ENCODE measurements around the gene B3GALT6. TPM values are rescaled to one million over a fixed set of nuclear protein-coding genes. Genes with fewer than 3 reads are reported as not detected.

B3GALT6 gene
- polyA plus RNA-seq, 3 donors = 1.9 to 8.8 (median 7.2) TPM

DNA sequence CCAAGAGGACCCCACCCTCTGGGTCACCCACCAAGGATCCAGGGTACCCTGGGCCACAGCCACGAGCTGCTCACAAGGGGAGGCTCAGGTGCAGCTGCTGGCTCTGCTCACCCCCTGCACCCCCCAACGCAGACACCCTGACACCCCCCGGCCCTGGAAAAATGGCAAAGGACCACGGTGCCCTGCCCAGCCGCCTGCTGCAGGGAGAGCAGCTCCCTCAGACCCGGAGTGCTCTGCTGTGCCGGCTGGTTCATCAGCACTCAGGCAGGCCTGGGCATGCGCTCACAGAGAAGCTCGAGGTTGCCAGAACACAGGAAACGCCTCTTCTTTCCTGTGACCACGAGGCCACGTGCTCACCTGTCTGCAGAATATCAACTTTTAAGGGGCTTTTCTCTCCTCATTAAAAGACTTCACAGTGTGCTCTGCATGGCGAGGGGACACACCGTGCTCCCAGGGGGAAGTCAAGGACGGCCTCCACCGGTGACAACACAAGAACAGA lies 18.8 kb downstream of the B3GALT6 start:
- peaks cover 0 to 16% of the 10 kb centered on the region in 2 donors for H3K27me3 ChIP-seq (ENCODE audit: control insufficient read depth in 2 of 2, insufficient read depth in 2 of 2, low read length in 2 of 2)
- intact Hi-C loops (cut with micrococcal nuclease) = no loop called here
- H3K9ac ChIP-seq (ENCODE audit: insufficient read depth, low read length, poor library complexity, severe bottlenecking) = no peak overlapping the region
- Mint-ChIP-seq H3K9me3 (no peaks in the 10 kb centered on the region), H3K4me3 (no peak overlapping the region), H3K27me3 (ENCODE audit: low read depth in 3 of 3) (peaks cover 14 to 23% (median 15%) of the 10 kb centered on the region in 3 donors), H3K36me3 (peaks cover 25 to 39% of the 10 kb centered on the region in 2 donors), H3K27ac (no peak overlapping the region), H3K4me1 (no peaks in the 10 kb centered on the region)
- no peak overlapping the region for H3K4me3 ChIP-seq (replicated peaks in 1 of 3; ENCODE audit: low read depth in 2 of 3, low read length in 3 of 3)
- no peak for DNase-seq
- no peaks in the 10 kb centered on the region for H3K4me1 ChIP-seq (ENCODE audit: control insufficient read depth in 1 of 2, insufficient read depth in 2 of 2, low read length in 2 of 2)
- peaks cover 44% of the 10 kb centered on the region for H4K20me1 ChIP-seq (ENCODE audit: insufficient read depth, low read length)
- no peak overlapping the region for H3K27ac ChIP-seq (ENCODE audit: low read depth in 1 of 2, low read length in 2 of 2)
- H3K79me2 ChIP-seq (ENCODE audit: insufficient read depth, low read length) = no peaks in the 10 kb centered on the region
- 83% methylated on average over 16 of the region's 16 CpGs for WGBS (ENCODE audit: insufficient coverage)
- no peaks in the 10 kb centered on the region for H3K9me3 ChIP-seq (replicated peaks in 1 of 2; ENCODE audit: control insufficient read depth in 1 of 2, insufficient read depth in 1 of 2, low read length in 2 of 2)
- TF ChIP-seq, protein P1, sequence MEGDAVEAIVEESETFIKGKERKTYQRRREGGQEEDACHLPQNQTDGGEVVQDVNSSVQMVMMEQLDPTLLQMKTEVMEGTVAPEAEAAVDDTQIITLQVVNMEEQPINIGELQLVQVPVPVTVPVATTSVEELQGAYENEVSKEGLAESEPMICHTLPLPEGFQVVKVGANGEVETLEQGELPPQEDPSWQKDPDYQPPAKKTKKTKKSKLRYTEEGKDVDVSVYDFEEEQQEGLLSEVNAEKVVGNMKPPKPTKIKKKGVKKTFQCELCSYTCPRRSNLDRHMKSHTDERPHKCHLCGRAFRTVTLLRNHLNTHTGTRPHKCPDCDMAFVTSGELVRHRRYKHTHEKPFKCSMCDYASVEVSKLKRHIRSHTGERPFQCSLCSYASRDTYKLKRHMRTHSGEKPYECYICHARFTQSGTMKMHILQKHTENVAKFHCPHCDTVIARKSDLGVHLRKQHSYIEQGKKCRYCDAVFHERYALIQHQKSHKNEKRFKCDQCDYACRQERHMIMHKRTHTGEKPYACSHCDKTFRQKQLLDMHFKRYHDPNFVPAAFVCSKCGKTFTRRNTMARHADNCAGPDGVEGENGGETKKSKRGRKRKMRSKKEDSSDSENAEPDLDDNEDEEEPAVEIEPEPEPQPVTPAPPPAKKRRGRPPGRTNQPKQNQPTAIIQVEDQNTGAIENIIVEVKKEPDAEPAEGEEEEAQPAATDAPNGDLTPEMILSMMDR (IDR thresholded peaks at IDR 0.05) = no peak
- no peak overlapping the region for H2AFZ ChIP-seq (ENCODE audit: insufficient read depth, low read depth, low read length, poor library complexity, severe bottlenecking)
- no peak overlapping the region for H3K4me2 ChIP-seq (replicated peaks; ENCODE audit: extremely low read depth, low read length, poor library complexity, severe bottlenecking)
- H3K36me3 ChIP-seq (replicated peaks in 1 of 2; ENCODE audit: control insufficient read depth in 1 of 2, insufficient read depth in 2 of 2, low read length in 2 of 2) = peaks cover 25 to 35% of the 10 kb centered on the region in 2 donors

DNA sequence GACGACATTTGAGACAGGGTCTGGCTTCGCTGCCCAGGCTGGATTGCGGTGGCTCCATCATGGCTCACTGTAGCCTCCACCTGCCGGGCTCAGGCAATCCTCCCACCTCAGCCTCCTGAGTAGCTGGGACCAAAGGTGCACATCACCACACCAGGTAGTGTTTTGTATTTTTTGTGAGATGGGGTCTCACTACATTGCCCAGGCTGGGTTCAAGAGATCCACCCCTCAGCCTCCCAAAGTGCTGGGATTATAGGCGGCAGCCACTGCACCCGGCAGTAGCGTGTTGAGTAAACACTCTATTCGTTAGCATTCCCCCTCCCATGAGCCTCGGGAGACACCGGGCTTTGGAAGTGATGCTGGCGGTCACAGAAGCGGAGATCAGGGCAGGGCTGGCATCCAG lies 21.3 kb downstream of the B3GALT6 start:
- 98% methylated on average over 7 of the region's 12 CpGs for WGBS (ENCODE audit: insufficient coverage)
- Histone ChIP-seq H3K27ac (ENCODE audit: low read depth in 1 of 2, low read length in 2 of 2) (no peak overlapping the region), H3K79me2 (ENCODE audit: insufficient read depth, low read length) (peaks cover 4% of the 10 kb centered on the region), H3K4me2 (replicated peaks; ENCODE audit: extremely low read depth, low read length, poor library complexity, severe bottlenecking) (no peak overlapping the region), H3K36me3 (replicated peaks in 1 of 2; ENCODE audit: control insufficient read depth in 1 of 2, insufficient read depth in 2 of 2, low read length in 2 of 2) (peaks cover 39 to 54% of the 10 kb centered on the region in 2 donors), H2AFZ (ENCODE audit: insufficient read depth, low read depth, low read length, poor library complexity, severe bottlenecking) (no peak overlapping the region), H3K27me3 (ENCODE audit: control insufficient read depth in 2 of 2, insufficient read depth in 2 of 2, low read length in 2 of 2) (peaks cover 0 to under 1% of the 10 kb centered on the region in 2 donors), H3K9ac (ENCODE audit: insufficient read depth, low read length, poor library complexity, severe bottlenecking) (no peak overlapping the region), H4K20me1 (ENCODE audit: insufficient read depth, low read length) (peaks cover 59% of the 10 kb centered on the region), H3K9me3 (replicated peaks in 1 of 2; ENCODE audit: control insufficient read depth in 1 of 2, insufficient read depth in 1 of 2, low read length in 2 of 2) (no peaks in the 10 kb centered on the region), H3K4me3 (replicated peaks in 1 of 3; ENCODE audit: low read depth in 2 of 3, low read length in 3 of 3) (no peak overlapping the region), H3K4me1 (ENCODE audit: control insufficient read depth in 1 of 2, insufficient read depth in 2 of 2, low read length in 2 of 2) (no peaks in the 10 kb centered on the region)
- no peak for DNase-seq
- no peak overlapping the region for H3K4me3 Mint-ChIP-seq
- H3K4me1 Mint-ChIP-seq = no peaks in the 10 kb centered on the region
- intact Hi-C loops (cut with micrococcal nuclease) = no loop called here
- TF ChIP-seq, protein P1 (IDR thresholded peaks at IDR 0.05) = no peak
- peaks cover 0 to under 1% (median under 1%) of the 10 kb centered on the region in 3 donors for H3K27me3 Mint-ChIP-seq (ENCODE audit: low read depth in 3 of 3)
- H3K36me3 Mint-ChIP-seq = peaks cover 41 to 59% of the 10 kb centered on the region in 2 donors
- H3K9me3 Mint-ChIP-seq = no peaks in the 10 kb centered on the region
- peak overlapping the region in 1 of 7 donors; percentile 45 for H3K27ac Mint-ChIP-seq

Data from CD14-positive monocyte (primary cell).